Transverse colon (tissue), 4 donors: ENCODE results near the gene PCP4.

Experiments used
- CTCF ChIP-seq, 5 experiments: fragments of 200-600 bp in 3 of 5; fragments of 450-650 bp in 2 of 5; sonication (generic) in 3 of 5; IDR thresholded peaks; 1 replicate in 2 of 5; 2 replicates in 3 of 5; pipeline ENCODE4 v1.5.1; 2016 to 2017; ENCODE audit warnings: antibody characterized with exemption in 5 of 5, inconsistent platforms in 3 of 5, mild to moderate bottlenecking in 2 of 5, moderate library complexity in 1 of 5
- POLR2A ChIP-seq: fragments of 450-650 bp; IDR thresholded peaks from one replicate; pipeline ENCODE4 v1.6.1; 2016; ENCODE audit warnings: antibody characterized with exemption, mild to moderate bottlenecking, moderate library complexity
- POLR2AphosphoS5 ChIP-seq, 3 donors: sonication (generic); formaldehyde crosslinking; IDR thresholded peaks; one replicate each; pipeline ENCODE4 v1.6.1; 2016; ENCODE audit warnings: antibody characterized with exemption in 3 of 3

- TF ChIP-seq POLR2AphosphoS5 (IDR thresholded peaks at IDR 0.05) (no peak), POLR2A (no peak), CTCF (IDR thresholded peaks at IDR 0.05) (no peak)
Measured at GRCh38 chr21:39891111-39891510, 23.9 kb downstream of the PCP4 start.
